ENCODE measurements around the gene NR2E3. TPM values are rescaled to one million over a fixed set of nuclear protein-coding genes. Genes with fewer than 3 reads are reported as not detected.

The NR2E3 gene
- total RNA-seq, 1 donor from 2014 or later, result not detected

- no peak overlapping the region for H3K27ac ChIP-seq
- H3K36me3 Mint-ChIP-seq, result no peaks in the 10 kb centered on the region
- no peak overlapping the region for H3K9ac ChIP-seq
- no peaks in the 10 kb centered on the region for H3K27me3 ChIP-seq
- H3K79me2 ChIP-seq (ENCODE audit: low read depth), result no peaks in the 10 kb centered on the region
- H3K9me3 Mint-ChIP-seq, result no peaks in the 10 kb centered on the region
- no peaks in the 10 kb centered on the region for H3K4me1 ChIP-seq
- no peak overlapping the region for H3K4me3 ChIP-seq
- no peaks in the 10 kb centered on the region for H3K36me3 ChIP-seq
- no peak overlapping the region for H3K27ac Mint-ChIP-seq
- H3K27me3 Mint-ChIP-seq (ENCODE audit: insufficient read depth, low read depth), result peaks cover 2% of the 10 kb centered on the region
- H2AFZ ChIP-seq (replicated peaks), result no peak overlapping the region
- H3K4me3 Mint-ChIP-seq, result no peak overlapping the region
- H3K4me2 ChIP-seq, result no peak overlapping the region
- no peaks in the 10 kb centered on the region for H3K9me3 ChIP-seq (ENCODE audit: low read depth)
- DNase-seq (ENCODE audit: low spot score), result no peak
- H3K4me1 Mint-ChIP-seq, result no peaks in the 10 kb centered on the region
- no peaks in the 10 kb centered on the region for H3F3A ChIP-seq (ENCODE audit: low read depth)
- no peak for TF ChIP-seq CTCF (IDR thresholded peaks at IDR 0.05)
- TF ChIP-seq EZH2 (IDR thresholded peaks at IDR 0.05), result no peak
- TF ChIP-seq EZH2phosphoT487 (IDR thresholded peaks at IDR 0.05), result no peak
- H4K20me1 ChIP-seq (ENCODE audit: low read depth), result no peaks in the 10 kb centered on the region
Measured at GRCh38 chr15:71790081-71790480, 20.3 kb upstream of the NR2E3 start.

GRCh38 chr15:71791975-71792374 is 18.4 kb upstream of the NR2E3 start:
- Histone ChIP-seq H3K4me2 (no peak overlapping the region), H3K79me2 (ENCODE audit: low read depth) (no peaks in the 10 kb centered on the region), H3K27ac (no peak overlapping the region), H4K20me1 (ENCODE audit: low read depth) (no peaks in the 10 kb centered on the region), H3K9ac (no peak overlapping the region), H2AFZ (replicated peaks) (no peak overlapping the region), H3K27me3 (no peaks in the 10 kb centered on the region), H3K9me3 (ENCODE audit: low read depth) (no peaks in the 10 kb centered on the region), H3K4me3 (no peak overlapping the region), H3K36me3 (no peaks in the 10 kb centered on the region), H3K4me1 (no peaks in the 10 kb centered on the region), H3F3A (ENCODE audit: low read depth) (no peaks in the 10 kb centered on the region)
- no peaks in the 10 kb centered on the region for H3K36me3 Mint-ChIP-seq
- H3K4me3 Mint-ChIP-seq, result no peak overlapping the region
- H3K9me3 Mint-ChIP-seq, result no peaks in the 10 kb centered on the region
- no peaks in the 10 kb centered on the region for H3K4me1 Mint-ChIP-seq
- H3K27ac Mint-ChIP-seq, result no peak overlapping the region
- H3K27me3 Mint-ChIP-seq (ENCODE audit: insufficient read depth, low read depth), result peaks cover 2% of the 10 kb centered on the region
- DNase-seq (ENCODE audit: low spot score), result no peak
- TF ChIP-seq EZH2 (IDR thresholded peaks at IDR 0.05) (no peak), EZH2phosphoT487 (IDR thresholded peaks at IDR 0.05) (no peak), CTCF (IDR thresholded peaks at IDR 0.05) (no peak)

GRCh38 chr15:71792521-71792920 is 17.8 kb upstream of the NR2E3 start:
- Histone ChIP-seq H3K27me3 (no peaks in the 10 kb centered on the region), H4K20me1 (ENCODE audit: low read depth) (no peaks in the 10 kb centered on the region), H3F3A (ENCODE audit: low read depth) (no peaks in the 10 kb centered on the region), H3K9ac (no peak overlapping the region), H2AFZ (replicated peaks) (no peak overlapping the region), H3K79me2 (ENCODE audit: low read depth) (no peaks in the 10 kb centered on the region), H3K36me3 (no peaks in the 10 kb centered on the region), H3K9me3 (ENCODE audit: low read depth) (no peaks in the 10 kb centered on the region), H3K4me3 (no peak overlapping the region), H3K27ac (no peak overlapping the region), H3K4me2 (no peak overlapping the region), H3K4me1 (no peaks in the 10 kb centered on the region)
- no peak overlapping the region for H3K27ac Mint-ChIP-seq
- no peaks in the 10 kb centered on the region for H3K4me1 Mint-ChIP-seq
- no peaks in the 10 kb centered on the region for H3K36me3 Mint-ChIP-seq
- no peak overlapping the region for H3K4me3 Mint-ChIP-seq
- H3K27me3 Mint-ChIP-seq (ENCODE audit: insufficient read depth, low read depth), result peaks cover 2% of the 10 kb centered on the region
- H3K9me3 Mint-ChIP-seq, result no peaks in the 10 kb centered on the region
- TF ChIP-seq EZH2phosphoT487 (IDR thresholded peaks at IDR 0.05) (no peak), CTCF (IDR thresholded peaks at IDR 0.05) (no peak), EZH2 (IDR thresholded peaks at IDR 0.05) (no peak)
- no peak for DNase-seq (ENCODE audit: low spot score)

Measured in neural progenitor cell (in vitro differentiated cells).